Upper lobe of left lung (tissue), 4 donors: ENCODE data around the gene PLXNA1.

Experiments used
- POLR2A ChIP-seq, 4 donors: fragments of 450-650 bp; IDR thresholded peaks; one replicate each; pipeline ENCODE4 v1.5.1; 2016 to 2017; ENCODE audit warnings: antibody characterized with exemption in 4 of 4, mild to moderate bottlenecking in 2 of 4
- TF ChIP-seq, protein P1 (sequence below), 6 experiments: fragments of 450-650 bp in 4 of 6; fragments of 200-600 bp in 2 of 6; sonication (generic) in 2 of 6; IDR thresholded peaks; one replicate each; pipeline ENCODE4 v1.5.1; 2016 to 2019; ENCODE audit warnings: antibody characterized with exemption in 6 of 6

DNA sequence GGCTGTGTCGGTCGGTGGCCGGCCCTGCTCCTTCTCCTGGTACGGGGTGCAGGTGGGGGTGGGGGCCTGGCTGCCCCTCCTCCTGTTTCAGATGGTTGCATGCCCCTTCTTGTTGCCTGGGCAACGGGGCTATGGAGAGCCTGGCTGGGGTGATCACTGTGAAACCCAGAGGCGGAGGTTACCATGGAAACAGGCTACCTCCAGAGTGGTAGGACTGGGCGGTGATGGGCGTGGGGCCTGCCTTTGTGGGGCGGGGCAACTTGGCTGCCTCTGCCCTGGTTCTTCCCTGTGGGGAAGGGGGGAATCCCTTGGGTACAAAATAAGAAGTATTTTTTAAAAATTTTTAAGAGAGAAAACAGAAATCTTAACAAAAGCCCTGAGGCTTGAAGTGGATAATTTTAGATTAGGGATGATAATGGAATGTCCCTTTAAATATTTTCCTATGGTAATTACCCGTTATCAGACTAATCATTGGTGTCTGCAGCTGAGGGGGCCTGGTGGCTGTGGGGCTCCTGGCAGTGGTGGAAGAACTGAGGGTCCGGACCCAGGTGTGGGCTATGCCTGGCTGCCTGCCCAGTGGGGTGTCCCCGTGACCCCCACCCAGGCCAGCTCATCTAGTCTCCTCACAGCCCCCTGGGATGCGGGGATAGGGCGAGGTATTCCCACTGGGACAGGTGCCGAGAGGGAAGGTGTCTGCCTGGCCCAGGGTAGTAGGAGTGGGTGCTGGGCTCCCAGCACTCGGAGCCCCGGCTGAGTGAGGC lies 32.5 kb downstream of the PLXNA1 start:
- TF ChIP-seq, protein P1, sequence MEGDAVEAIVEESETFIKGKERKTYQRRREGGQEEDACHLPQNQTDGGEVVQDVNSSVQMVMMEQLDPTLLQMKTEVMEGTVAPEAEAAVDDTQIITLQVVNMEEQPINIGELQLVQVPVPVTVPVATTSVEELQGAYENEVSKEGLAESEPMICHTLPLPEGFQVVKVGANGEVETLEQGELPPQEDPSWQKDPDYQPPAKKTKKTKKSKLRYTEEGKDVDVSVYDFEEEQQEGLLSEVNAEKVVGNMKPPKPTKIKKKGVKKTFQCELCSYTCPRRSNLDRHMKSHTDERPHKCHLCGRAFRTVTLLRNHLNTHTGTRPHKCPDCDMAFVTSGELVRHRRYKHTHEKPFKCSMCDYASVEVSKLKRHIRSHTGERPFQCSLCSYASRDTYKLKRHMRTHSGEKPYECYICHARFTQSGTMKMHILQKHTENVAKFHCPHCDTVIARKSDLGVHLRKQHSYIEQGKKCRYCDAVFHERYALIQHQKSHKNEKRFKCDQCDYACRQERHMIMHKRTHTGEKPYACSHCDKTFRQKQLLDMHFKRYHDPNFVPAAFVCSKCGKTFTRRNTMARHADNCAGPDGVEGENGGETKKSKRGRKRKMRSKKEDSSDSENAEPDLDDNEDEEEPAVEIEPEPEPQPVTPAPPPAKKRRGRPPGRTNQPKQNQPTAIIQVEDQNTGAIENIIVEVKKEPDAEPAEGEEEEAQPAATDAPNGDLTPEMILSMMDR (IDR thresholded peaks at IDR 0.05): no peak
- TF ChIP-seq POLR2A (IDR thresholded peaks at IDR 0.05): no peak
